NCI-H524 treated with DMSO at 0.1 percent for 48 hours (cell line): ENCODE results near the gene P2RY2.
"Not testable (repeated sequence)": the region's sequence is repeated elsewhere in the genome, so short reads cannot be mapped to it uniquely, and the experiment has no call there.

ENCODE experiments used
- DNase-seq: peaks from one replicate; lab custom pipeline; 2025; lab: John Stamatoyannopoulos, UW

The P2RY2 gene

DNA sequence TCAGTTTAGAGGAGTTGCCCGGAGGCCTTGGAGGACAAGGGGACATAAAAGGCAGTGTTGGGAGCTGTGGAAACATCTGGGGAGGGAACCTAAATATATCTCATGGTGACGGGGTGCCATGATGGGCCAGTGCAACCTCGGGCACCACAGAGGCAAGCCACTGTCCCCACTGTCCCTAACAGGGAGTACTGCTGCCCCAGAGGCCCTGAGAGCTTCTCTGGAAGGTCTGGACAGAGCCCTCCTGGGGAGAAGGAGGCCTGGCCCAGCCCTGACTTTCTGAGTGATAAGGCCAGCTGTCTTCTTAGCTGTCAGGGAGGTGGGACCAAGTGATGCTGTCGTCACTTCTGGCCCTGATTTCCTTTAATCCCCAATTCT, 48.6 kb downstream of the P2RY2 start:
- no peak for DNase-seq

DNA sequence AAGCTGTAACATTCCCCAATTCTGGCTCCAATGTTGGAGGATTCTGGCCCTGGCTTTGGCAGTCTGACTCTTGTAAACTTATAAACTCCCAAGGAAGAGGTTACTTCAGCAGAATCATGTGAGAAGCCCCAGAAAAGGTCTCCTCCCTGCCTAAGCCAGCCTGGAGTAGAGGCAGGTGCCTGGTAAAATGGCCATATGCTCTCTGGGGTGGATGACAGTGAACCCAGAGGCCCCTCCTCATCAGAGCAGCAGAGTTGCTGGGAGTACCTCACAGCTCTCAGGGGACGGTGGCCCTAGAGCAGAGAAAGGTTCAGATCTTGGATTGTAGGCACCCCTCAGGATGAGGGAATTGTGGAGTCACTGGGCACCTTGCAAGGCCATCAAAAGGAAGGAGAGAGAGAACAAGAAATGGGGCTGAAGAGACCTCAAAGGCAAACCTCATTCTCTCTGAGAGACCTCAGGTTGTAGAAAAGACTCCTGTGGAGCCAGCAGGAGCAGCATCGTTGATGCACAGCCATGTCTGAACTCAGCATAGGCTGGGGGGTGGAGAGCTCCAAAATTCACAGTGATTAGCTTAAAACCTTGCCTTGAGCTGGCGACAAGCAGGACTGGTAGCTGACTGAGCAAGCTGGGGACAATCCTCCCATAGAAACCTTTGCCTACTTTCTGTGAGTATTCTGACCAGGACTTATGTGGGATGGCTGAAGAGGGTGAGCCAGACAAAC, 49.2 kb downstream of the P2RY2 start:
- no peak for DNase-seq

DNA sequence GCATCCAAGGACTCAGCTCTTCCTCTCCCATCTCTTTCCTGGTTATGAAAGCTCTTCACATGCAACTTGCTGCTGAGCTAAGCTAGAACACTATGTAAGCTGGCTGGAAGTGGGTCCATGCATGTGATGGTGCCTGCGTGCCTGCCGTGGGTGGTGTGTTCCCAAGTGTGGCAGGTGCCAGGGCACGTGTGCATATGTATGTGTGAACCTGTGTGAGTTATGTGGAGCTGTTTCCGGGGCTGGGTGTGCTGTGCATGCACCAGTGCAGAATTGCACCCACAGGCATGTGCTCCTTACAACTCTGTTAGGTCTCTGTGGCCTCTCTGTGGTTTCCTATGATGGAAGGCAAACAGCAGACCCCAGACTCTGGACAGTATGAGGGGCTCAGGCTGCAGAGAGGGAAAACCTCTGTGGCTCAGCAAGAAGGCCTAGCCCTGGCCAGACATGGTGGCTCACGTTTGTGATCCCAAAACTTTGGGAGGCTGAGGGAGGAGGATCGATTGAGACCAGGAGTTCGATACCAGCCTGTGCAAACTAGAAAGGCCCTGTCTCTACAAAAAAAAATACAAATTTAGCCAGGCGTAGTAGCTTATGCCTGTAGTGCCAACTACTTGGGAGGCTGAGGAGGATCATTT, 49.9 kb downstream of the P2RY2 start:
- DNase-seq = no peak

DNA sequence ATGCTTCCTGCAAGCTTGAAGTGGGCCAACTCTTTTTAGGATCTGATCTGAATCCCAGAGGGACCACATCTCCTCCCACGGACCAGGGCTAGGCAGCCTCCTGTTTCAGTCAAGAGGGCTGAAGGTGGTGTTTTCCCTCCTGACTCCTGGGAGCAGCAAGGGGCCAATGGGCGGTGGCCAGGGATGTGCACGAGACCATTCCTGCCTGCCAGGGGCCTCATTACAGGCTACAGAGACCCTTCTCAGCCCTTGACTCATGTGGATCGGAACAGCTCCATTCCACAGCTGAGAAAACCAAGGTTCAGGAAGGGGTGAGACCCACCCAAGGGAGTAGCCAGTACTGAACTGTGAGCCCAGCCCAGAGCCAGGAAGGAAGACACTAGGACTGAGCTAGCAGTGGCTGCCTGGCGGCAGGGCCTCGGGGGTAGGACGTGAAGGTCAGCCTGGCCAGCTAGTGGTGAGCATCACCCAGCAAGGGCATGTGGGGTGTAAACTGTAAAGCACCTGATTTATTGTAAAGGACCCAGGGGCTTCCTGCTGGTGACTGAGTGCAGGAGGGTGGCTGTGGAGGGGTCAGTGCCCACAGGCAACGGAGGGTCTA, 50.7 kb downstream of the P2RY2 start:
- DNase-seq = no peak

DNA sequence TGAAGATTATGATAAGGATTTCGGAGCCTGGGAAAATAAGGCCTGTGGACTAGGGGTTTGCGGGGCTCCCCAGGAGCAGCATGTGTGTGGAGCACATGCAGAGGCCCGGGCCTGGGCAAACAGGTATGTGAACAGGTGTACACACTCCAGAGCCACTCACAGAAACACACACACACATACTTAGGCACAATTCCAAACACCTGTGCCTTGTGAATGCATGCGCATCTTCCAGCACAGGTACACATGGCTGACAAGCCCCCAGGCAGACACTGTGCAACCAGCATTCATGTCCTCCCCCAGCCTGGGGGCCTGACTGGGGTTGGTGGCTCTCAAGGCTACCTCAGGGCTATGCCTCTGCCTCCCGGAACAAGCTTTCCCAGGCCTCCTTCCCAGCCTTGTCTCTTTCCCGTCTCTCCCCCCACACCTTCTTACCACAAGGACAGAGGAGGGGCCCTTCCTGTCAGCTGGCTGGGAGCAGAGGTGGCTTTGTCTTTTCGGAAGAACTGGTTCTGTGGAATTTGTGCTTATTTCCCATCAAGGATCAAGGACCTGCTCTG, 51.5 kb downstream of the P2RY2 start:
- no peak for DNase-seq

DNA sequence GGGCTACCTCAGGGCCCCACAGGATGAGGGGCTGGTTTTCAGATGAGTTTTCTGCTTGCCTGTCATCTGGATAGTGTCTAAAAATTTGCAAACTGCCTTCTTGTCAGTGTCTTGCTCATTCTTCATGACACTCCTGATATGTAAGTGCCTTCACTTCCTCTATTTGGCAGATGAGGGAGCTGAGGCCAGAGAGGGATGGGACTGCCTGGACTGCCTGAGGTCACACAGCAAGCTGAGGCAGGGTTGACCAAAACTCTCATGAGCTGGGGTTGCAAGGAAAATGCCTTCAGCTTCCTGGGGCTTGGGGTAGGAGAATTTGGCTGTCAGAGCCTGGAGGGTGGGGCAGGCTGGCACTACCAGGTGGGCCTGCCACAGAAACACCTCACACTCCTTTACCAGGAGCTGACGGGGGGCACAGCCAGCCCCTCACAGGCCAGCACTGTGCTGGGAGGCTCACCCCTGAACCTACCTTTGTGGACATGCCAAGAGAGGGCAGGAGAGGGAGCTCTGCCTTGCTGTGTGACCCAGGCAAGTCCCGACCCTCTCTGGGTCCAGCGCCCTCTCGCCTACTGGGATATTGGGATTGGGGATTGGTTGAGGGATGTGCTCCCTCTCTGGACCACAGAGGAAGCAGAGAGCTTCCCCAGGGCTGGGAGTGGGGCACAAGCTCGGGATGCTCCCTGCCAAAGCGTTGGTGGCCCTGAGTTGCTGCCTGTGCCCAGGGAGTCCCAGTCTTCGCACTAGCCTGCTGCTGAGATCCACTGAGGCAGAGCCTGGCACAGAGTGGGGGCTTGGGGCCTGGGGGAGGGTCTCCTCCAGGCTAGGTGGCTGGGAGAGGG, 52.2 kb downstream of the P2RY2 start:
- DNase-seq = no peak

DNA sequence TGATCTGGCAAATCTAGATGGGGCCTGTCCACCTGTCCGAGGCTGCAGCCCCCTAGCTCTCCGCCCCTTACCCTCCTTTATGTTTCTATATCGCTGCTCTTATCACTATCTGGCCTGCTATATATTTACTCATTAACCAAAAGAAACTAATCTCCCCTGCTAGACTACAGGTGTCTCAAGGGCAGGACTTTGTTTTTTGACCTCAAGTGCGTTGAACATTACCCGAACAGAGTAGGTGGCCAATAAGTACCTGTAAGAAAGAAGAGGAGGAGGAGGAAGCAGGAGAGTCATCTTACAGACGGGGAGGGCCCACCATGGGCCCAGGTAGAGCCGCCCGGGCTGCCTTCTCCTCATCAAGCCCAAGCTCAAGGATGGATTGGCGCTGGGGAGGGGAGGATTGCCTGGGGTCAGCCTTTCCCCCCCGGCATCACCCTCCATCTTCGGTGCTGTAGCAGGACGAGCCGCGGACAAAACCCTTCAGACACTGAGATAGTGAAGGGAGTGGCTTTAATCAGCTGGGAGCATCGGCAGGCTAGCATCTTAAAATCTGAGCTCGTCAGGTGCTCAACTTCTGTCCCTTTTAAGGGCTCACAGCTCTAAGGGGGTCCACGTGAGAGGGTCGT, 52.9 kb downstream of the P2RY2 start:
- DNase-seq = no peak

DNA sequence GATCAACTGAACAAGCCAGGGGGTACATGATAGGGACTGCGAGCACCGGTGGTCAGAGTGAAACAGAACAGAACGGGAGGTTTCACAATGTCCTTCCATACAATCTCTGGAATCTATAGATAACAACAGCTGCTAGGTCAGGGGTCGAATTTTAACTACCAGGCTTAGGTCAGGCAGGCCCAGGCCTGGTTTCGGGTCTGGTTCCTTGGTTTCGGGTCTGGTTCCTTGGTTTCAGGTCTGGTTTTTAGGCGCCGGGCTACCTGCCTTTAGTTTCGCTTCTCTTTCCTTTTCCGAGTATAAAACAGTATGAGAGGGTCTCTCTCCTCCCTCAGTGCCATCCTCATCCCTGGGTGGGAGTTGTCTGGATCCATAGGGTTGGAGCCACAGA, 53.4 kb downstream of the P2RY2 start:
- not testable (repeated sequence) for DNase-seq

DNA sequence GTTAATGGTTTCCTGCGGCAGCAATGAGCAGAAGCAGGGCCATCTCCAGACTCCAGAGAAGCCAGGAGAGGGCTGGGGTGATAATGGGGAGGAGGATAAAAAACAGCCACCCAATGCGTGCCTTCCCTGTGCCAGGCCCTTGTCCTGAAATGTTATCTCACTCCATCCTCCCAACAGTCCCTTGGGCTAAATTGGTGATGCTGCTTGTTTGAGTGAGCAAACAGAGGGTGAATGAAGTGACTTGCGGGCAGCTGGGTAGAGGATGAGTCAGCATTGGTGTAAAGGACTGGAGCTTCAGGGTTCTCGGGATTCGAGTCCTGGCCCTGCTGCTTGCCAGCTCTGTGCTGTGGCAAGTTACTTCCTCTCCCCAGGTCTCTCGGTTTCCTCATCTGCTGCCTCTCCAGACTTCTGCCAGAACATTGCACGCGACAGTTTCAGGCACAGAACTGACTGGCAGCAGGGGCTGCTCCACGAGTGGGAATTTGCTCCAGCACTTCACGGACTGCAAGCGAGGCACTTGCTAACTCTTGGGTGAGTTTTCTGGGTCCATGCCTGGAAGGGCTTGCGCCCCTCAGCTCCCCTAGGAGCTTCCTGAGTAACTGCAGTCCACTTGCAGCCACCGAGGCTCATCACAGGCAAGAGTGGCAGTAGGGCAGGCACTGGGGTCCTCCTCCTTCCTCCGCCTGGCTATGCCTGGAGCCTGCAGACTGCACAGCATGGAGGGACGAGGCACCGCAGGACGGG, 54.0 kb downstream of the P2RY2 start, which contains the start of gene P2RY6:
TSS of gene P2RY6 (plus strand) at position 403 of the 744 bp plus-strand sequence. CDS start 24,181 bp downstream, outside the sequence.
- no peak for DNase-seq

DNA sequence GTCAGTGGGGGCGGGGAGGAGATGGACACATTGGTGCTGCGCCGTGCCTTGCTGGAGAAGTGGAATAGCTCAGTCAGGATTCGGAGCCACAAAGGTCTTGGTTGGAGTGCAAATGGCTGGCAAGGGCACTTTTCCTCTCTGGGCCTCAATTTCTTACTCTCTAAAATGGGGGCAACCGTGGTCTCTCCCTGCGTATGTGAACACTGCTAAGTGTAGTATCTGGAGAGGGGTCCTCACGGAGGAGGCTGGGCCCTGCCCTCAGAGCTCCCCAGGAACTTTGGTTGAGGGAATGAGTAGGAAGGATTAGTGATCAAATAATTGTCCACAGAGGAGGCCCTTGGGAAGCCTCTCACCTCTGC, 54.6 kb downstream of the P2RY2 start:
- no peak for DNase-seq

DNA sequence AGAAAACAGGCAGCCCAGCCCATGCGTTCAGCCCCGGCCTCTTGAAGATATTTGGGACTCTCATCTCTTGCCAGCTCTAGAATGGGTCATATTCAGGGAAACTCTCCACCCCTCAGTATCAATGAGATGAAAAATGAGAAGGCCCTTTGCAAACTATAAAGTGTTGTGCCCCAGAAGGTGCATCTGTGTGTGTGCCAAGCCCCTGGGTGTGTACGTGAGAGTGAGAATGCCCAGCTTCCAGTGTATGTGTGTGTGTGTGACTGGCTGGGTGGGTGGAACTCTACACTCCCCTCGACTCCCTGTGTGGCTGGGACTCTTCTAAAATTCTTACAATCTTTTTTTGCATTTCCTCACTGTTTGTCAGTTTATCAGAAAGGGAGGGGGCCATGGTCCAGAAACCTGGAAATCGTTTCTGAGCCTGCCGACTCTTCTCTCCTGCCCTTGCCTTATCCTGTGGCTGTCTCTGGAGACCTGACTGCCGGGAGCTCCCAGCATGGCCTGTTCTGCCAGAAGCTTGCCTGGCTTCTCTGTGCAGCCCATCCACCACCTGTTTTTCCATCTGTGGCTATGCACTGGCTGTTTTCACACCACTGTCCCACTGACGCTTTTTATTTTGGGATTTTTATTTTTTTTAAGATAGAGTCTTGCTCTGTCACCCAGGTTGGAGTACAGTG, 55.3 kb downstream of the P2RY2 start:
- no peak for DNase-seq

DNA sequence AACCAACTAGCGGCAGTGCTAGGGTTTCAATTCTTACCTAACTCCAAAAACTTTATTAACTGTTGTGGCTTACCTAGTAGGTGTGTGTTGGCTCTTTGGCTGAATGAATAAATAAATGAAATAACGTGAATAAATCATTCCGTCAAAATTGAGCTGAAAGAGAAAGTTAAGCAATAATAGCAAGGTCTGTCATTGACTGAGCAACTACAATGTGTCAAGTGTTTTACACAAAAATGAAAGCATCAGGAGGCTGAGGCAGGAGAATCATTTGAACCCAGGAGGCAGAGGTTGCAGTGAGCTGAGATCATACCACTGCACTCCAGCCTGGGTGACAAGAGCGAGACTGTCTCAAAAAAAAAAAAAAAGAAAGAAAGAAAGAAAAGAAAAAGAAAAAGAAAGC, 56.1 kb downstream of the P2RY2 start:
- DNase-seq = not testable (repeated sequence)

DNA sequence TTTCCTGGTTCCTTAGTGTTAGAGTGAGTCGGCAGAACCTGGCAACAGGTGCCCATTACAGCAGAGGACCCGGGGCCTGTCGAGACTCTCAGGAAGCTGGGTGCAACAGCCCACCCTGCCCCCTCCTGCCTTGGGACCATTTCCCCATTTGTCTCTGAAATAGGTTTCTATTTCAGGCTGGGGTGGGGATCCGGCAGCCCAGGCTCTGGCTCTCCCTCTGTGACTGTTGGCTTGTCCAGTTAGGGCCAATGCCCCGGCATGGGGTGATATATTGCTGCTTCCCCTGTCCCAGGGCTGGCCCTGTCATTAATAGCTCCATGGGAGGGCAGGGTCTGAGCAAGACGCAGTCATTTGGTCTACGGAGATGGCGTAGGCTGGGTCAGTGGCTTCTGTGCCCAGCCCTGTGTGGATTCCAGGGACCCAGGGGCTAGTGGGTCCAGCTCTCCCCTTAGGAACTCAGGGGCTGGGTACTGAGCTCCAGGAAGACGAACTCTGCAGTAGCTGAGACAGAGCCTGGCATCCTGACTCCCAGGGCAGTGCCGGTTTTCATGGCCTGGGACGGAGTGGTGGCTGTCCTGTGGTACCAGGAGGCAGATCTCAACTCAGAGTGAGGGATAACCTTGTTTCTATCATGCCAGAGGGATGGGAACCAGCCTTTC, 56.8 kb downstream of the P2RY2 start:
- no peak for DNase-seq

DNA sequence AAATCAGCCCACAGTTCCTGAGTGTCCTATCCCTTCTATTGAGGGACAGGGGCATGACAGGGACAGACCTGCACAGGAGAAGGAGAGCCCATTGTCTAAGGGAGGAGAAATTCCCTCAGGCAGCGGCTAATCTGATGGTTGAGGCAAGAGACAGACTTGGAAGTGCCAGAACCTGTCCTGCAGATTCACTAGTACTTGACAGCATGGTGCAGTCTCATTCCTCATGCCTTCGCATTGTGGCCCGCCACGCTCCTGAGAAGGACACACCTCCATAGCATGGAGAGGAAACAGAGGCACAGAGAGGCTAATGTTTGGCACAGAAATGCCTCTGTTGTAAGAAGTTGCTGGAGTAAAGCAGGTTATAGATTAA, 57.3 kb downstream of the P2RY2 start:
- DNase-seq = no peak

DNA sequence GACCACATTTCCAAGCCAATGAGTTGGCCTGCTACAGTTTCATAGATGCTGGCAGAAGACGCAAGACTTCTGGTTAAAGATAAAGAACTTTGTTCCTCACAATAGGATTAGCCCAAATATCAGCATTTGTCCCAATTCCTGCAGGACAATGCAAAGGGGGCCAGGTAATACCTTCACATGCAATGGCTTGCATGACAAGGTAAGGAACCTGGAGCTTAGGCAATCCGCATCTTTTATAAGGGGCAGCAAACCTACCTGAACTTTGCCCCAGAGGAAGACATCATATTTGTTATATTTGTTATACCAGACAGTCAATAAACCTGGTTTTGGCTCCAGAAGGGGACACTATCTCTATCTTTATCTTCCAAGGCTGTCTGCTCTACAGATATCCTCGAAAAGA, 59.4 kb downstream of the P2RY2 start:
- no peak for DNase-seq

DNA sequence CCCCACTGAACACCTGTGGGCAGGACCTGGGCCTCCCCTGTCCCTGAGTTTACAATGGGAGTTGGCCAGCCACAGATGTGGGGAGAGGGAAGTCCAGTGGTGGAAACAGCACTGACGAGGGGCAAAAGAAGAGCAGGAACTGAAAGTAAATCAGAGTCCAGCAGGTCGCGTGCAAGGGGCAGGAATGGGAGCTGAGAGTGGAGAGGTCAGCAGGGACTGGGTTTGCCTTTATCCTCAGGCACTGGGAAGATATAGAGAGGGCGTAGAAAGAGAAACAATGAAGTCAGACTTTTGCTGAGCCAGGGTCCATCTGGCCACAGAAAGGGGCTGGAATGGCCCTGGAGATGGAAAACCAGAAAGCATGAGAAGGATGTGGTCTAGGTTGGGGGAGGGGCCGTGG, 62.5 kb downstream of the P2RY2 start:
- DNase-seq = no peak

DNA sequence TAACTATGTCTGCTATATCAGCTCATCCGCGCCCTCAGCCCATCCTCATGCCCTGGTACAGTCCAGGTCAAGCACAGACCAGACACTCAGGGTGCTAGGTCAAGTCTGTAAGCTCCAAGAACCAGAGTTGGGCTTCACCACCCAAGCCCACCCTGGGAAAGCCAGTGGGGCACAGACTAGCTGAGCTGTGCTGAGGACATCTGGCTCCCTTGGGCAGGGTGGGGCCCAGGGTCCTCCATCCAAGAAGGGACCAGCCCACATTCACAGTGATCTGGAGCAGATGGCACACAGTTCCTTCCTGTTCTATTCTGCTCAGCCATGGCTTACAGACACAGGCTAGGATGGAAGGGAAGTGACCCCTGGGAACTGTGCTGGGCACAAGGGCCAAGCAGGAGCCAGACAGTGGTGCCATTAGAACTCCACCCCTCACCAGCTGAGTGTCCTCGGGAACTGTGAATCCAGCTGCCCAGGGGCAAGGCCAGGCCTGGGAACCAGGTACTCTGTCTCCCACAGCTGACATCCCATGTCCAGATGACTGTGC, 63.2 kb downstream of the P2RY2 start:
- no peak for DNase-seq

DNA sequence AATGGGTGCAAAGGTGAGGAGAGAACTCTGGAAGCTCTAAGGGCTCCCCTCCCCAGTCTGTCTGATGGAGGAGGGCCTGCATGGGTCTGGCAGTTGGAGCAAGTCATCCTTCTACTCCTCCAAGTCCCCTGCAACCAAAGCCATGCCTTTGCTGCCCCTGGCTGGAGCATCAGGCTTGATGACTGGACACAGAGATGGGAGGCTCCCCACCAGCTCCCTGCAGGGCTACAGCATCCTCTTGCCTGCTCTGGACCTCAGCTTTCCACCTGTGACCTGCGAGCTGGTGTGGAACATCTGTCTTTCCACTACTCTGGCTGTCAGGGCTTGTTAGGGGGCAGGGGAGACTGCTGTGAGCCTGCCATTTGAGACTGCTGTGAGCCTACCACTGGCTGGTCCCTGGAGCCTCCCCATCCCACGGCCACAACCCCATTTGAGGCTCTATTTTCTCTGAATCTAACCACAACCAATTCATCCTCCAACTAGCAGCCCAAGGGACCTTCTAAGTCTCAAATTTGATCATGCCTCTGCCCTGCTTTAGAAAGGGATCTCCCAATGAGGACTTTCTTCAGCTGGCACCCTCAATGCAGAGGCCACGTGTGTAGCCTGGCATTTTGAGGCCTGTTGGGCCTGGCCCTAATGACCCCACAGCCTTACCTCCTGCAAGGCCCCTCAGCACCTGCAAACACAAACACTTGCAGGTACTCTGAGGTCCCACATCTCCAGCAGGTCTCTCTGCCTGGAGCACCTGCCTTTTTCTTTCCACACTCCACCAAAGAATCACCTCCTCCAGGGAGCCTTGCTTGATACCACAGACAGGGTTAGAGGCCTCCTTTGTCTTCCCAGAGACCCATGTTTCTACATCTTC, 63.9 kb downstream of the P2RY2 start:
- no peak for DNase-seq
